ENCODE results near the gene CBFA2T2. TPM values are rescaled to one million over a fixed set of nuclear protein-coding genes. Genes with fewer than 3 reads are reported as not detected.
A peak's percentile ranks its signal among the peaks of the same experiment; 100 is the strongest.
"Not testable (repeated sequence)": the region's sequence is repeated elsewhere in the genome, so short reads cannot be mapped to it uniquely, and the experiment has no call there.

Gene CBFA2T2
- total and polyA plus RNA-seq, 9 donors = 9.4 to 29.8 (median 21.2) TPM

GRCh38 chr20:33450867-33451266, 39.0 kb upstream of the CBFA2T2 start:
- Histone ChIP-seq H3K9me3 (no peaks in the 10 kb centered on the region), H3K27ac (no peak overlapping the region), H3K36me3 (no peaks in the 10 kb centered on the region), H3K27me3 (no peaks in the 10 kb centered on the region), H3K4me3 (no peak overlapping the region), H3K4me1 (ENCODE audit: insufficient read depth) (no peaks in the 10 kb centered on the region)
- TF ChIP-seq POLR2A (IDR thresholded peaks at IDR 0.05) (no peak), CTCF (IDR thresholded peaks at IDR 0.05) (no peak)
- DNase-seq = no peak
- intact Hi-C loops (cut with DNase I) = loop anchor here in 1 of 4 donors (10.0 kb wide), 1 partner anchor 204 kb away; no protein-coding TSS in a partner anchor
- WGBS, 3 donors = 44 to 65% (median 64%) methylated on average over 4 of the region's 4 CpGs

- WGBS, 3 donors = 19 to 22% (median 22%) methylated on average over 5 of the region's 6 CpGs
- peak; percentile 82 to 87 (median 84) for TF ChIP-seq CTCF (IDR thresholded peaks at IDR 0.05)
- intact Hi-C loops (cut with DNase I) = loop anchor here in 1 of 4 donors (10.0 kb wide), 1 partner anchor 198 kb away; no protein-coding TSS in a partner anchor
These were observed 32.8 kb upstream of the CBFA2T2 start for GRCh38 chr20:33456916-33457642.

GRCh38 chr20:33459599-33459998, 30.3 kb upstream of the CBFA2T2 start:
- Histone ChIP-seq H3K4me1 (ENCODE audit: insufficient read depth) (no peaks in the 10 kb centered on the region), H3K36me3 (no peaks in the 10 kb centered on the region), H3K9me3 (no peaks in the 10 kb centered on the region), H3K4me3 (no peak overlapping the region), H3K27me3 (no peaks in the 10 kb centered on the region), H3K27ac (no peak overlapping the region)
- intact Hi-C loops (cut with DNase I) = loop anchor here in 1 of 4 donors (10.0 kb wide), 1 partner anchor 195 kb away; no protein-coding TSS in a partner anchor
- TF ChIP-seq EP300 (IDR thresholded peaks at IDR 0.05) (no peak), CTCF (IDR thresholded peaks at IDR 0.05) (no peak), POLR2A (IDR thresholded peaks at IDR 0.05) (no peak)
- DNase-seq = no peak
- 78 to 84% (median 80%) methylated on average over 7 of the region's 7 CpGs for WGBS, 3 donors

More at GRCh38 chr20:33456916-33457642, 32.8 kb upstream of the CBFA2T2 start:
- not testable (repeated sequence) for H3K4me1 ChIP-seq (ENCODE audit: insufficient read depth); H3K9me3 ChIP-seq; H3K27ac ChIP-seq; H3K36me3 ChIP-seq; H3K4me3 ChIP-seq; H3K27me3 ChIP-seq
- DNase-seq = peak; percentile 69 to 86 (median 83)

- intact Hi-C loops (cut with DNase I) = loop anchor here in 2 of 4 donors (5.0 kb wide), 2 partner anchors 187 to 197 kb away; no protein-coding TSS in a partner anchor
- no peak for TF ChIP-seq POLR2A (IDR thresholded peaks at IDR 0.05)
- TF ChIP-seq EP300 (IDR thresholded peaks at IDR 0.05) = no peak
- TF ChIP-seq CTCF (IDR thresholded peaks at IDR 0.05) = no peak
- no peaks in the 10 kb centered on the region for H3K4me1 ChIP-seq (ENCODE audit: insufficient read depth)
- no peak overlapping the region for H3K27ac ChIP-seq
- no peaks in the 10 kb centered on the region for H3K36me3 ChIP-seq
- DNase-seq = no peak
- WGBS, 3 donors = 95 to 96% (median 96%) methylated on average over 5 of the region's 5 CpGs
- H3K4me3 ChIP-seq = no peak overlapping the region
- no peaks in the 10 kb centered on the region for H3K27me3 ChIP-seq
- no peaks in the 10 kb centered on the region for H3K9me3 ChIP-seq
These were observed 29.2 kb upstream of the CBFA2T2 start for GRCh38 chr20:33460711-33461110.
